NCI-H2196 (cell line): ENCODE measurements around the gene SETD2.
"Not testable (repeated sequence)": the region's sequence is repeated elsewhere in the genome, so short reads cannot be mapped to it uniquely, and the experiment has no call there.

ENCODE experiments used
- DNase-seq: peaks from one replicate; lab custom pipeline; 2025; ENCODE audit not compliant: unreplicated experiment; lab: John Stamatoyannopoulos, UW

Gene SETD2

GRCh38 chr3:47102081-47102600, 61.8 kb downstream of the SETD2 start:
- no peak for DNase-seq

GRCh38 chr3:47098910-47099309, 65.0 kb downstream of the SETD2 start:
- DNase-seq, result no peak

GRCh38 chr3:47097864-47098263, 66.0 kb downstream of the SETD2 start:
- no peak for DNase-seq

GRCh38 chr3:47096959-47097358, 67.0 kb downstream of the SETD2 start:
- DNase-seq, result no peak

GRCh38 chr3:47092090-47092489, 71.8 kb downstream of the SETD2 start:
- DNase-seq, result no peak

- no peak for DNase-seq
Measured at GRCh38 chr3:47089630-47090029, 74.3 kb downstream of the SETD2 start.

GRCh38 chr3:47086071-47086470, 77.8 kb downstream of the SETD2 start:
- DNase-seq, result no peak

GRCh38 chr3:47083786-47084185, 80.1 kb downstream of the SETD2 start:
- DNase-seq, result no peak

GRCh38 chr3:47082519-47082918, 81.4 kb downstream of the SETD2 start:
- no peak for DNase-seq

GRCh38 chr3:47079432-47079831, 84.5 kb downstream of the SETD2 start:
- DNase-seq, result no peak

GRCh38 chr3:47073685-47074084, 90.2 kb downstream of the SETD2 start:
- no peak for DNase-seq

GRCh38 chr3:47070770-47071169, 93.1 kb downstream of the SETD2 start:
- no peak for DNase-seq

- not testable (repeated sequence) for DNase-seq
Measured at GRCh38 chr3:47066259-47066658, 97.7 kb downstream of the SETD2 start.

- no peak for DNase-seq
Measured at GRCh38 chr3:47065681-47066080, 98.2 kb downstream of the SETD2 start.

- DNase-seq, result no peak
Measured at GRCh38 chr3:47065058-47065457, 98.9 kb downstream of the SETD2 start.

GRCh38 chr3:47057212-47057671, 106.7 kb downstream of the SETD2 start:
- DNase-seq, result no peak

- no peak for DNase-seq
Measured at GRCh38 chr3:47056705-47057104, 107.2 kb downstream of the SETD2 start.

- no peak for DNase-seq
Measured at GRCh38 chr3:47054412-47054811, 109.5 kb downstream of the SETD2 start.

GRCh38 chr3:47047673-47048072, 116.2 kb downstream of the SETD2 start:
- DNase-seq, result no peak

- DNase-seq, result no peak
Measured at GRCh38 chr3:47047069-47047468, 116.8 kb downstream of the SETD2 start.

- no peak for DNase-seq
Measured at GRCh38 chr3:47042231-47042791, 121.6 kb downstream of the SETD2 start.

- DNase-seq, result no peak
Measured at GRCh38 chr3:47041114-47041513, 122.8 kb downstream of the SETD2 start.

- DNase-seq, result not testable (repeated sequence)
Measured at GRCh38 chr3:47037302-47037701, 126.6 kb downstream of the SETD2 start.
